ENCODE measurements around the gene GOLT1A.

- TF ChIP-seq, protein P1, sequence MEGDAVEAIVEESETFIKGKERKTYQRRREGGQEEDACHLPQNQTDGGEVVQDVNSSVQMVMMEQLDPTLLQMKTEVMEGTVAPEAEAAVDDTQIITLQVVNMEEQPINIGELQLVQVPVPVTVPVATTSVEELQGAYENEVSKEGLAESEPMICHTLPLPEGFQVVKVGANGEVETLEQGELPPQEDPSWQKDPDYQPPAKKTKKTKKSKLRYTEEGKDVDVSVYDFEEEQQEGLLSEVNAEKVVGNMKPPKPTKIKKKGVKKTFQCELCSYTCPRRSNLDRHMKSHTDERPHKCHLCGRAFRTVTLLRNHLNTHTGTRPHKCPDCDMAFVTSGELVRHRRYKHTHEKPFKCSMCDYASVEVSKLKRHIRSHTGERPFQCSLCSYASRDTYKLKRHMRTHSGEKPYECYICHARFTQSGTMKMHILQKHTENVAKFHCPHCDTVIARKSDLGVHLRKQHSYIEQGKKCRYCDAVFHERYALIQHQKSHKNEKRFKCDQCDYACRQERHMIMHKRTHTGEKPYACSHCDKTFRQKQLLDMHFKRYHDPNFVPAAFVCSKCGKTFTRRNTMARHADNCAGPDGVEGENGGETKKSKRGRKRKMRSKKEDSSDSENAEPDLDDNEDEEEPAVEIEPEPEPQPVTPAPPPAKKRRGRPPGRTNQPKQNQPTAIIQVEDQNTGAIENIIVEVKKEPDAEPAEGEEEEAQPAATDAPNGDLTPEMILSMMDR (IDR thresholded peaks at IDR 0.05; ENCODE audit: low read length) = no peak
- no peak for TF ChIP-seq EZH2 (IDR thresholded peaks at IDR 0.05; ENCODE audit: borderline replicate concordance, low read length)
Observed at GRCh38 chr1:204219971-204220616, 6.3 kb upstream of the GOLT1A start.
